Upper lobe of left lung (tissue), 6 donors: ENCODE data around the gene NKPD1. TPM values are rescaled to one million over a fixed set of nuclear protein-coding genes. Genes with fewer than 3 reads are reported as not detected.
A peak's percentile ranks its signal among the peaks of the same experiment; 100 is the strongest.

Experiments
- ATAC-seq, 2 donors: fragments of 200-7000 bp; cut with Tn5 transposase; one replicate each; pipeline ENCODE4 v1.9.1; 2022; ENCODE audit warnings: mild to moderate bottlenecking in 2 of 2, moderate library complexity in 2 of 2; ENCODE audit not compliant: low FRiP score in 2 of 2
- DNase-seq, 2 donors: peaks; one replicate each; pipeline ENCODE4 v3.0.0-alpha.2; 2019 to 2020
- H3K27ac ChIP-seq, 4 donors: fragments of 200-600 bp; sonication (generic); one replicate each; pipeline ENCODE4 v1.5.1; 2016 to 2019
- H3K27me3 ChIP-seq, 4 donors: fragments of 200-600 bp; sonication (generic); one replicate each; pipeline ENCODE4 v1.5.1; 2017 to 2019
- H3K36me3 ChIP-seq, 4 donors: fragments of 200-600 bp; sonication (generic); one replicate each; pipeline ENCODE4 v1.5.1; 2016 to 2019
- H3K4me1 ChIP-seq, 4 donors: fragments of 200-600 bp; sonication (generic); one replicate each; pipeline ENCODE4 v1.5.1; 2018 to 2019
- H3K4me3 ChIP-seq, 4 donors: fragments of 200-600 bp; sonication (generic); one replicate each; pipeline ENCODE4 v1.5.1; 2017 to 2019; ENCODE audit warnings: mild to moderate bottlenecking in 2 of 4, moderate library complexity in 1 of 4
- H3K9me3 ChIP-seq, 4 donors: fragments of 200-600 bp; sonication (generic); one replicate each; pipeline ENCODE4 v1.5.1; 2018 to 2019
- CTCF ChIP-seq, 6 experiments: fragments of 450-650 bp in 4 of 6; fragments of 200-600 bp in 2 of 6; sonication (generic) in 2 of 6; IDR thresholded peaks; one replicate each; pipeline ENCODE4 v1.5.1; 2016 to 2019; ENCODE audit warnings: antibody characterized with exemption in 6 of 6
- EP300 ChIP-seq, 4 donors: sonication (generic); formaldehyde crosslinking; IDR thresholded peaks; one replicate each; pipeline ENCODE4 v1.5.1; 2017; ENCODE audit warnings: antibody characterized with exemption in 4 of 4, control low read depth in 2 of 4
- POLR2A ChIP-seq, 4 donors: fragments of 450-650 bp; IDR thresholded peaks; one replicate each; pipeline ENCODE4 v1.5.1; 2016 to 2017; ENCODE audit warnings: antibody characterized with exemption in 4 of 4, mild to moderate bottlenecking in 2 of 4
- POLR2AphosphoS5 ChIP-seq, 2 donors: sonication (generic); formaldehyde crosslinking; IDR thresholded peaks; one replicate each; pipeline ENCODE4 v1.5.1; 2017; ENCODE audit warnings: antibody characterized with exemption in 2 of 2
- WGBS, 2 donors: methylation state at CpG; one replicate each; pipeline ENCODE4 v1.1.5; 2017 to 2018; 5-methylcytosine and 5-hydroxymethylcytosine counted together
- total RNA-seq, 6 donors: library from RNA; depleted of rRNA in 4 of 6; stranded (reverse); fragments of >200 nt in 4 of 6; gene quantifications; one replicate each; pipeline versions ENCODE4 v1.1.0 to v1.2.1, GENCODE V29; 2016 to 2021
- donor health status: DM: no; HTN: no; CAD: no; lungs with moderate emphysema.
- donor health status: DM: no; HTN: yes; CAD: no; lungs with severe emphysema.

Gene NKPD1
- total RNA-seq, 6 donors from 2014 or later: under 0.01 to 1.00 (median 0.17) TPM; not detected in 1

GRCh38 chr19:45171211-45171623 lies 10.4 kb upstream of the NKPD1 start:
- TF ChIP-seq POLR2AphosphoS5 (IDR thresholded peaks at IDR 0.05): no peak
- TF ChIP-seq CTCF (IDR thresholded peaks at IDR 0.05): no peak
- TF ChIP-seq EP300 (IDR thresholded peaks at IDR 0.05): no peak
- TF ChIP-seq POLR2A (IDR thresholded peaks at IDR 0.05): no peak
- ATAC-seq: no peak
- 33 to 40% methylated on average over 7 of the region's 7 CpGs for WGBS, 2 donors

GRCh38 chr19:45170146-45171106 lies 9.6 kb upstream of the NKPD1 start:
- Histone ChIP-seq H3K4me1 (peaks cover 19 to 39% (median 26%) of the 10 kb centered on the region in 4 donors), H3K4me3 (no peak overlapping the region), H3K36me3 (no peaks in the 10 kb centered on the region), H3K27me3 (no peaks in the 10 kb centered on the region), H3K9me3 (no peaks in the 10 kb centered on the region), H3K27ac (peak overlapping the region in 3 of 4 donors; percentile 35 to 64 (median 38))
- WGBS, 2 donors: 78 to 80% methylated on average over 15 to 19 of the region's 21 CpGs
- peak in 1 of 2 donors; percentile 44 for DNase-seq
- TF ChIP-seq EP300 (IDR thresholded peaks at IDR 0.05) (no peak), POLR2AphosphoS5 (IDR thresholded peaks at IDR 0.05) (no peak), CTCF (IDR thresholded peaks at IDR 0.05) (no peak), POLR2A (IDR thresholded peaks at IDR 0.05) (no peak)
- ATAC-seq: no peak

More at GRCh38 chr19:45171211-45171623, 10.4 kb upstream of the NKPD1 start:
- DNase-seq: no peak
- Histone ChIP-seq H3K27ac (peak overlapping the region in 3 of 4 donors; percentile 35 to 75 (median 38)), H3K36me3 (no peaks in the 10 kb centered on the region), H3K9me3 (no peaks in the 10 kb centered on the region), H3K4me1 (peaks cover 19 to 39% (median 26%) of the 10 kb centered on the region in 4 donors), H3K27me3 (no peaks in the 10 kb centered on the region), H3K4me3 (no peak overlapping the region)

DNA sequence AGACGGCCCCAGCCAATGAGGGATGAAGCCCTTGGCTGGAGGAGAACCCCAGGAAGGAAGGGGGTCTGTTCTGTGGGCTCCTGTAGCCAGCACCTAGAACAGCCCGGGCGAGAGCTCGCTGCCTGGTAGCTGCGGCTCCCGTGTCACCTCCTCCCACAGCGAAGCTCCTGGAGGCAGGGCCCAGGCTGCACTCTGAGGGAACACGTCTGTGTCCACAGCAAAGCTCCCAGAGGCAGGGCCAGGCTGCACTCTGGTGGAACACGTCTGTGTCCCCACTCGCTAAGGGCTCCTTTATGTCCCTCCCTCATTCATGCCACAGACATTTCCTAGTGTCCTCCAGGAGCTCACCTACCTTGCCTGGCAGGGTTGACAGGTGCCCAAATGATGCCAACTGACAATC lies 8.8 kb upstream of the NKPD1 start:
- Histone ChIP-seq H3K36me3 (no peaks in the 10 kb centered on the region), H3K27ac (no peak overlapping the region), H3K9me3 (no peaks in the 10 kb centered on the region), H3K4me1 (peaks cover 24 to 46% (median 30%) of the 10 kb centered on the region in 4 donors), H3K27me3 (no peaks in the 10 kb centered on the region), H3K4me3 (no peak overlapping the region)
- TF ChIP-seq POLR2A (IDR thresholded peaks at IDR 0.05): no peak
- TF ChIP-seq POLR2AphosphoS5 (IDR thresholded peaks at IDR 0.05): no peak
- no peak for TF ChIP-seq EP300 (IDR thresholded peaks at IDR 0.05)
- no peak for TF ChIP-seq CTCF (IDR thresholded peaks at IDR 0.05)
- ATAC-seq (no peak), DNase-seq (peak in 1 of 2 donors; percentile 37)
- WGBS, 2 donors: 76 to 97% methylated on average over 3 to 10 of the region's 10 CpGs

GRCh38 chr19:45168767-45169351 lies 8.1 kb upstream of the NKPD1 start:
- WGBS, 2 donors: 83 to 94% methylated on average over 8 to 16 of the region's 16 CpGs
- DNase-seq (peak in 1 of 2 donors; percentile 77), ATAC-seq (no peak)
- no peak for TF ChIP-seq POLR2AphosphoS5 (IDR thresholded peaks at IDR 0.05)
- TF ChIP-seq EP300 (IDR thresholded peaks at IDR 0.05): no peak
- TF ChIP-seq POLR2A (IDR thresholded peaks at IDR 0.05): no peak
- no peak for TF ChIP-seq CTCF (IDR thresholded peaks at IDR 0.05)
- Histone ChIP-seq H3K27ac (no peak overlapping the region), H3K9me3 (no peaks in the 10 kb centered on the region), H3K4me3 (no peak overlapping the region), H3K27me3 (no peaks in the 10 kb centered on the region), H3K36me3 (no peaks in the 10 kb centered on the region), H3K4me1 (peaks cover 28 to 51% (median 34%) of the 10 kb centered on the region in 4 donors)
